SJCRH30 (cell line): Measurements from ENCODE around the gene COL7A1. TPM values are rescaled to one million over a fixed set of nuclear protein-coding genes. Genes with fewer than 3 reads are reported as not detected.

ENCODE experiments used
- DNase-seq, 2 experiments: peaks; one replicate each; pipeline ENCODE4 v3.0.0-alpha.2; 2015 to 2020
- H3K27ac ChIP-seq: fragments of 250-450 bp; sonication (Bioruptor Pico); 2 replicates; pipeline ENCODE4 v1.5.1; 2020; ENCODE audit warnings: mild to moderate bottlenecking, moderate library complexity
- H3K27me3 ChIP-seq: fragments of 250-450 bp; sonication (Bioruptor Pico); 2 replicates; pipeline ENCODE4 v1.5.1; 2020; ENCODE audit warnings: mild to moderate bottlenecking, moderate library complexity
- H3K36me3 ChIP-seq: fragments of 250-450 bp; sonication (Bioruptor Pico); 2 replicates; pipeline ENCODE4 v1.5.1; 2020; ENCODE audit warnings: mild to moderate bottlenecking, moderate library complexity
- H3K4me1 ChIP-seq: fragments of 250-450 bp; sonication (Bioruptor Pico); 2 replicates; pipeline ENCODE4 v1.5.1; 2020; ENCODE audit warnings: mild to moderate bottlenecking, moderate library complexity
- H3K4me3 ChIP-seq: fragments of 250-450 bp; sonication (Bioruptor Pico); 2 replicates; pipeline ENCODE4 v1.5.1; 2020; ENCODE audit warnings: mild to moderate bottlenecking, moderate library complexity
- H3K9me3 ChIP-seq: fragments of 250-450 bp; sonication (Bioruptor Pico); replicated peaks from 2 replicates; pipeline ENCODE4 v1.5.1; 2020; ENCODE audit warnings: mild to moderate bottlenecking, moderate library complexity
- total RNA-seq: library from RNA; depleted of rRNA; stranded (reverse); fragments of >200 nt; shearing (Covaris generic); gene quantifications from 2 replicates; pipeline ENCODE4 v1.2.3, GENCODE V29; 2014

COL7A1 gene
- total RNA-seq, 1 experiment from 2014 or later, result 2.0 TPM

DNA sequence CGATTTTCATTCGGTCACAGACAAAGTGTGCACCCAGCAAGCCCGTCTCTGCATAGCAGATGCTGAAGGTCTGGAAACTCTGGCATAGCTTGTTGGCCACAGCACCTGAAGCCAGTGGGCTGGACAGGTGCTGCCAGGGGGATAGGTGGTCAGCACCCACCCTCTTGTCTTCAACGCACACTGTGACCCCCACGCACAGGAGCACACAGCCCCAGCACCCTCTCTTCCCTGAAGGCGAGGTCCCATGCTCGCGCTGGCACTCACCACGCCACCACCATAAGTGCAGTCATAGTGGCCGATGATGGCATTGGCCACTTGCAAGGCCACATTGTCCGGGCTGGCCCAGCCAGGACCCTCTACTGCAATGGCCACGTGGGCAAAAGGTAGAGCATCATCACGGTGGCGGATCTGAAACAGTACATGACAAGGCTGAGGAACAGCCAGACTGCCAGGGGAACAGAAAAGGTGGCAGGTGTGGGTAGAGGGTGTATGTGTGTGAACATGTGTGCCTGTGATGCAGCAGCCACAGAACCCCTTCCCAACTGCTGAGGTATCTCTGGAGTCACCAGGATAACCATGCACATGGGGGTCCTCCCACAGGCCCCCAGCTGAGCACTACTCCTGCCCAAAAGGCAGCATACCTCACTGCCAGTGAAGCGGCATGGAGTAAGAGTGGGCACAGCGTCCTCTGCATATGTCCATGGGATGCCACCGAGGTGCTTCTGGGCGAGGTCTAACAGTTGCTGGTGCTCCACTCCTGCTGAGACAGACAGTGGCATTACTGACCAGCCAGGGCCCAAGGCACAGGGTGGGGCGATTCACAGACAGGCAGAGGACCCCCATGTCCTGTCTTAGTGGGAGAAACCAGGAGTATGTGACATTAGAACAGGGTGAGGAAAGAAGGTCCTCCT is 5.8 kb upstream of the COL7A1 start:
- no peak overlapping the region for H3K4me3 ChIP-seq
- peaks cover 31% of the 10 kb centered on the region for H3K4me1 ChIP-seq
- no peak for DNase-seq
- H3K27ac ChIP-seq, result no peak overlapping the region
- no peaks in the 10 kb centered on the region for H3K9me3 ChIP-seq
- H3K36me3 ChIP-seq, result peaks cover 45% of the 10 kb centered on the region
- H3K27me3 ChIP-seq, result no peaks in the 10 kb centered on the region

DNA sequence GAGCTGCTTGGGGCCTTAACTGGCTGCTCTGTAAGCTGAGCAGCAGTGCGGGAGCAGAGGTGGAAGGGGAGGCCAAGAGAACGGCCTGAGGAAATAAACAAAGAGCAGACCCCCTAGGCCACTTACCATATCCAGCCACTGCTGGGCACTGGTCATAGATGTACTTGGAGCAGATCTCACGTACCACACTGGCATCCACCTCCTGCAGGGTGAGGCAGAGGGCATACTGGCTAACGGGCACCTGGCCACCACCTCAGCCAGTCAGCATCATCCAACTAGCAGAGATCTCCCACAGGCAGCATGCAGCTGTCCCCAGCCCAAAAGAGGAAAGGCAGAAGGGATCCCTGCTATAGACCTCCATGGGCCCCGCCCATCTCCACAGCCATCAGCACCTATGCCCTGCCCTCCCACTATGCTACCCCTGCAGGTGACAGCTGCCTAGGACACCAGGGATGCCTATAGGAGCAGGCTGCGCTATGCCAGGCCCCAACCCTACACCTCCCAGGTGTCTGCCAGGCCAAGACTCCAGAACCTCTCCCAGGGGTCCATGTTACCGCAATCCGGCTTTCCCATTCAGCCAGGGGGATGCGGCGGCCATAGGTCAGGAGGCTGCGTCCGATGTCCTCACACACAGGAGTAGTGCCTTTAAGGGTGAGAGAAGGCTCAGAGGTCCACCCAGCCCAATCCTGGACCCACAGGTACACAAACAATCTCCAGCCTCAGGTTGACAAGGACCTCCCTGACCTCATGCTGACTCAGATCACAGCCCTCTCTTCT is 4.6 kb upstream of the COL7A1 start:
- Histone ChIP-seq H3K4me1 (peaks cover 40% of the 10 kb centered on the region), H3K36me3 (peaks cover 32% of the 10 kb centered on the region), H3K27ac (no peak overlapping the region), H3K9me3 (no peaks in the 10 kb centered on the region), H3K27me3 (no peaks in the 10 kb centered on the region), H3K4me3 (no peak overlapping the region)
- DNase-seq, result no peak

DNA sequence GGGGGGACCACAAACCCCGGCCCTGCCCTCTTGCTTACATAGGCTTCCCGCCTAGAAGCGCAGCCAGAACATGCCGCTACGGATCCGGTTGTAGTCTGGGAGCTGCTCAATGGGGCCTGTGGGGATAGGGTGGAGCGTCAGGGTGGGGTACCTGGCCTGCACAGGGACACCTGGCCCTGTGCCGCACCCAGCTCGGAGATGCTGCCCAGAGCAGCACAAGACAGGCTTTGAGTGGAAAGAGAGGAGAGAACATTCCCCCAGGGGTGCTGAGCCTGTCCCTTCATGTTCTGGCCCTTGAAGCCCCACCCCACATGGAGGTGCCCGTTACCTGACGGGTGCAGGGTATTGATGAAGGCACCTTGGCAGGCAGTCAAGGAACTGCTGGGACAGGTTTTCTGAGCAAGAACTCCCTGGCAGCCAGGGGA is 4.0 kb upstream of the COL7A1 start:
- H3K9me3 ChIP-seq, result no peaks in the 10 kb centered on the region
- H3K4me1 ChIP-seq, result peaks cover 40% of the 10 kb centered on the region
- H3K4me3 ChIP-seq, result no peak overlapping the region
- no peaks in the 10 kb centered on the region for H3K27me3 ChIP-seq
- H3K36me3 ChIP-seq, result peaks cover 26% of the 10 kb centered on the region
- no peak overlapping the region; the same call in 1 of the 2 replicates for H3K27ac ChIP-seq
- DNase-seq, result no peak

DNA sequence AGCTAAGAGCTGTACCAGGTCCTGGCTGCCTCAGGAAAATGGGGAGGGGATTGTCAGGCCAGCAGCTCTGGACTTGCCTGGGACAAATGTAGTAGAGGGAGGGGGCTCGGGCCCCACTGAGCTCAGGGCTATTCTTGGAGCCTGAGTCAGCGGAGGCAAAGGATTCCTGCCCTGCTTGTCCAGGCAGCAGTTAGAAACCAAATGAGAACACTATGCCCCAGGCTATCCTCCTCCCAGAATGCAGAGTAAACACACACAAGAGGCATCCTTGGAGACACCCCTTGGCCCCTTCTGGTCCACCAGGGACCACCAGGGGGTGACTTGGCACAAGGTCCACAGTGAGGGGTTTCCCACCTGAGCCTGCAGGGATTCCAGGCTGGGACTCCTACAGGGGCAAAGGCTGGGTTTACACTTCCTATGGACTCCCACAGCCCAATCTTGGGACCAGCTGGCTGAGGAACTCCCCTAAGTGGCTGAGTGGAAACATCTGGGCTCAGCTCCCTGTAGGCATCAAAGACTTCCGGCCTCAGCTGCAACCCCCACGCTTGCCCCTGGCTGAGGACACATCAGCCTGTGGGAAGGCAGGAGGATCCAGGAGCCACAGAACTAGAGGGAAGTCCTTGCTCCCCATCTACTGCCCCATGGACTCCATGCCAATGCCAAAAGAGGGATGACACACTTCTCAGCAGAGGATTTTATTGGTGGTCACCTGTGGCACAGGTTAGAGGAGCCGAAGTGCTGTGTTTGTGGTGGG is 3.4 kb upstream of the COL7A1 start:
- Histone ChIP-seq H3K36me3 (peaks cover 22% of the 10 kb centered on the region), H3K4me1 (peaks cover 40% of the 10 kb centered on the region), H3K27ac (peak overlapping the region; percentile 44), H3K4me3 (no peak overlapping the region), H3K27me3 (no peaks in the 10 kb centered on the region), H3K9me3 (no peaks in the 10 kb centered on the region)
- DNase-seq, result peak; percentile 63 to 70

DNA sequence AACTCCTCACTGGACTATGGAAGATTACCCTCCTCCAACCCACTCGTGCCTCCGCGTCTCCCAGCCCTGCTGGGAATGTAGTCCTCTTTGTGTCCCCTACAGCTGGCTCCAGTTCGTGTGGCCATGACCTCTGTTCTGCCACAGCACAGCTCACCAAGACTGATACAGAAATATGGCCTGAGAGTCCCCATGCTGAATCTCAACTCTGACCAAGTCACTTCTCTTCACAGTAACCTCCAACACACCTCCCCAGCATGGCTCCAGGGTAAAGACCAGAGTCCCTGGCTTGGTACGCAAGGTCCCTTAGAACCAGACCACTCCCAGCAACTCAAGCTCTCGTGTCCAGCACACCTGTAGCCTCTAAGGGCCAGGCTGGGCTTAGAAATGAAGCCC is 2.3 kb upstream of the COL7A1 start:
- no peak overlapping the region for H3K27ac ChIP-seq
- H3K9me3 ChIP-seq, result no peaks in the 10 kb centered on the region
- peaks cover 40% of the 10 kb centered on the region for H3K4me1 ChIP-seq
- H3K4me3 ChIP-seq, result no peak overlapping the region
- peaks cover 22% of the 10 kb centered on the region for H3K36me3 ChIP-seq
- DNase-seq, result no peak
- H3K27me3 ChIP-seq, result no peaks in the 10 kb centered on the region

DNA sequence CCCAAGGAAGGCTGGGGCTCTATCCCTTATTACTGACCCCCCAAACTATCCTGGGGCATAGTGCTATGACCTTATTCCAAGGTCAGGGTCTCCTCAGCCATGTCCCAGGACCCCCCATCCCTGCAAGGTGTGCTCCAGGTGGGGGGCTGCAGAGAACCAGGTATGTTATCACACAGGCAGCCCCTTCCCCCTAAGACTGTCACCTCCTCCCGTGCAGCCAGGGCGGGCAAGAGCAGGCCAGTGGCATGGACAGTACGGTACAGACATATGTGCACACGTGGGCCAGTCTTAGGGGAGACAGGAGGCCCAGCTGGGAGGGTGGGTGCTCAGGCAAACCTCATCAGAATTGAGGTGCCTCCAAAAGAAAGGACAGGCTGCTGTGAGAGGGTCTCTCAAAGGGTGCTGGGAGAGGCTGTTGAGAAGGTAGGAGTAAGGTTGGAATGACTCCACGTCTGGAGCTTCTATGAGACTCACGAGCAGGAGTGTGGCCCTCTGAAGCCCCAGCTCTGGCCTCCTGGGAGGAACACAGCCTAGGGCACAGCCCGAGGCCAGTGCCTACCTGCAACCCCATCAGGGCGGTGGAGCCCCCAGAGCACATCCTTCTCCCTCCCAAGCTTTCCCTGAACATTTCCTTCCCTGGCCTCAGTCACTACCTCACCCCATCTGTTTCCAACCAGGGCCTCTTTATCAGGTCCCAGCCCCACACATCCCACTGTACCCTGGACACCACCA is 1.7 kb upstream of the COL7A1 start:
- Histone ChIP-seq H3K36me3 (peaks cover 22% of the 10 kb centered on the region), H3K4me3 (no peak overlapping the region), H3K27ac (peak overlapping the region; percentile 17), H3K27me3 (no peaks in the 10 kb centered on the region), H3K9me3 (no peaks in the 10 kb centered on the region), H3K4me1 (peaks cover 40% of the 10 kb centered on the region)
- no peak for DNase-seq

DNA sequence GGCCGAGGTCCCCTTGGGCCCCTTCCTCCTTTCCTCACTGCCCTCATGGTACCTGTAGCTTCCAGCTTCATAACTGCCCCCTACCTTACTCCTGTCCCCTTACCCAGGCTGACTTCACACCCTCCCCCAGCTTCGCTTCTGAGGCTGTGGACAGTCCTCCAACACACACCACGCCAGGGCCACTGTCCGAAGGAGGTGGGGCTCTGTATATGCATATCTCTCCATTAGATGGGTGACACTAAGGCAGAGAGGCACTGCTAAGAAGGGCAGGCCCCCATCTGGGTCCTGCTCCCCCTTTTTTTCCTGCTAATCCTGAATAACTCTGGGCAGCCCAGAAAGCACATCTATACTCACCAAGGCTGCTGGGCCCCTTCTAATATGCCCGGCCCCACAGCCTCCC is 1.0 kb upstream of the COL7A1 start:
- H3K36me3 ChIP-seq, result peaks cover 17% of the 10 kb centered on the region
- H3K4me1 ChIP-seq, result peaks cover 40% of the 10 kb centered on the region
- DNase-seq, result no peak
- H3K9me3 ChIP-seq, result no peaks in the 10 kb centered on the region
- no peak overlapping the region for H3K4me3 ChIP-seq
- no peaks in the 10 kb centered on the region for H3K27me3 ChIP-seq
- peak overlapping the region; percentile 17 for H3K27ac ChIP-seq

DNA sequence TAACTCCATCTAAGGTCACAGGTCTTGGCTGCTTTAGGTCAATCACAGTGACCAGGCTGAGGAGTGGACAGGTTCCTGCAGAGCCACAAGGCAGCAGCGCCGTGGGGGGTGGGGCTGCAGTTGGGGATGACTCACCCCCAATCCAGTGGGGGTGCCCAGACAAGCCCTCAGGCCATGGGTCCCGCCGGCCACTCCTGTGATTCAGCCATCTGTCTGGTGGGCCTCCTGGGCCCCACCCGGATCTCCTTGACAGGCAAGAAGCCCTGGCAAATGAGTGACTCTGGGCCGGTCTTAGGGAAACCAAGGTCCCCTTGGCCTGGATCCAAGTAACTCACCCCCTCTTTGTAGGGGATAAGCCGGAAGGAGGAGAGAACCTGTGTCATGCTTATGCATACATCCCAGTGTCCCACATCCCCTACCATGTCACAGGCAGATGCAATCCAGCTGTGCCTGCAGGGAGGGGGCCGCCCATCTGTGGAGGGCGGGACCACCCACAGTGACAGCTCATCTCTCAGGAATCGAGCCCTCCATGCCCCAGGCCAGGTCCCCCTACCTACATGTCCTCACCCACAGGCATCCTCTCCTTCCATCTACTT is 495 bp upstream of the COL7A1 start:
- Histone ChIP-seq H3K27ac (peak overlapping the region; percentile 17), H3K4me3 (no peak overlapping the region)

DNA sequence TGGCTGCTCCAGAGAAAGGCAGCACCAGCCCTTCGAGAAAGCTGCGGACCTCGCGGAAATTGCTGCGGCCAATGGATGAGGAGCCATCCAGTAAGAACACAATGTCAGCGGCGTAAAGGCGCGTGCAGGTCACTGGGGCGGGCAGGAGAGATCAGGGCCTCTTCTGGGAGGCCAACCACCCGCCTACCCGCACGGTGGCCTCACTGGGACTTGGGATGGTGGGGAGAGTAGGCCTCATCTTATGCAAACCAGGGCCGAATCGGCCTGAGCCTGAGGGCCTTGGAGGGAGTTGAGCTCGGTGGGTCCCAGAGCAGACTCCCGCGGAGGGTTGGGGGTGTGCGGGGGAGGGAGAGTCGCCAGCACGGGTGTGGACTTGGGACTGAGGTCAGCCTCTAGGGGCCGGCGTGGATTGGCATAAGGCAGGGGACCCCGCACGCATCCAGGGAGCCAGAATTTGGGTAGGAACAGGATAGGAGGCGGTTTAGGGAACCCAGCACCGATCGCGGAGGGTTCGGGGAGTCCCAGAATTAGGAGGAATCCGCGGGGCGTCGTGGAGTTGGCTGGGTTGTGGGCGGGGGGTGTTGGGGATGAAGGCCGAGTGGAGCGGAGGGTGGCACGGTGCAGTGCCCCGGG is 596 bp downstream of the COL7A1 start:
- Histone ChIP-seq H3K9me3 (no peaks in the 10 kb centered on the region), H3K4me3 (no peak overlapping the region), H3K4me1 (peaks cover 39% of the 10 kb centered on the region), H3K36me3 (peaks cover 10% of the 10 kb centered on the region), H3K27ac (no peak overlapping the region; the same call in 1 of the 2 replicates), H3K27me3 (no peaks in the 10 kb centered on the region)
- DNase-seq, result no peak

More for the DNA sequence above, 495 bp upstream of the COL7A1 start:
- Histone ChIP-seq H3K4me1 (peaks cover 40% of the 10 kb centered on the region), H3K27me3 (no peaks in the 10 kb centered on the region), H3K36me3 (peaks cover 14% of the 10 kb centered on the region), H3K9me3 (no peaks in the 10 kb centered on the region)
- DNase-seq, result peak; percentile 87 to 92

DNA sequence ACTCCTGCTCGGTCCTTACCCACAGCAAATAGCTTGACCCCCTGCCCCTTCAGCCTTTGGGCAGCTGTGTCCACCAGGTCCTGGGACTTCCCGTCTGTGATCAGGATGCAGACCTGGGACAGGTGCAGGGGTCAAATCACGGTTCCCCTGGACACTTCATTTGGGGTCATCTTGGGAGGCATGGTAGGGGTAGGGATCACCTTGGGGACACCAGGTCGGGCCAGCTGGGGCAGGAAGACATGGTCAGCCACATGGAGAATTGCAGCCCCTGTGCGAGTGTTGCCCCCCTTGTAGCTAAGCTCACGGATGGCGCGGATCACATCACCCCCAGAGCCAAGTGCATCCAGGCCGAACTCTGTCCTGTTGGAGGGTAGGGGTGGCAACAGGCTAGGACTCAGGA is 1.8 kb downstream of the COL7A1 start:
- Histone ChIP-seq H3K9me3 (no peaks in the 10 kb centered on the region), H3K4me3 (no peak overlapping the region), H3K27ac (no peak overlapping the region), H3K27me3 (no peaks in the 10 kb centered on the region), H3K4me1 (peaks cover 27% of the 10 kb centered on the region), H3K36me3 (peaks cover 3% of the 10 kb centered on the region; the same call in 1 of the 2 replicates)
- DNase-seq, result no peak

DNA sequence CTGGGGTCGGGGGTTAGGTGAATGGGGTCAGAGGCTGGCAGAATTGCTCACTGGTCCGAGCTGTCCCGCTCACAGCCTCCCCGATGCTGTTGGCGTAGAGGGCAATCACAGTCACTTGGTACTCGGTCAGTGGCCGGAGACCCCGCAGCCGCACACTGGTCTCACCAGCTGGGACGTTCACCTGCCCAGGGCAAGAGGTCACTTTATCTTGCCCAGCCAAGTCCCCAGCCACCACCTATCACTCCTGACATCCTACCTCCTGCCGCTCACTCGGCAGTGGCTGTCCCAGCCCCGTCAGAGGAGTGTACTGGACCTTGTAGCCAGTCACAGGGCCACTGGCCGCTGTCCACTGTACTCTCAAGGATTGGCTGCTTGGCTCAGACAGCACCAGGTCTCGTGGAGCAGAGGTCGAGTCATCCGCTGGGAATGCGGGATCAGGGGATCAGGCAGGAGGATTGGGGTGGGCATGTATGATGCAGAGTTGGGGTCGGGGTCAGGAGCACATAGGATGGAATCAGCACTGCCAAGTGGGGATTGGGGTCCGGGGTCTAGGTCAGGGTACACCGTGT is 2.5 kb downstream of the COL7A1 start:
- Histone ChIP-seq H3K27me3 (no peaks in the 10 kb centered on the region), H3K27ac (no peak overlapping the region), H3K36me3 (peaks cover 3% of the 10 kb centered on the region; the same call in 1 of the 2 replicates), H3K4me3 (no peak overlapping the region), H3K9me3 (no peaks in the 10 kb centered on the region), H3K4me1 (peaks cover 20% of the 10 kb centered on the region)
- no peak for DNase-seq

DNA sequence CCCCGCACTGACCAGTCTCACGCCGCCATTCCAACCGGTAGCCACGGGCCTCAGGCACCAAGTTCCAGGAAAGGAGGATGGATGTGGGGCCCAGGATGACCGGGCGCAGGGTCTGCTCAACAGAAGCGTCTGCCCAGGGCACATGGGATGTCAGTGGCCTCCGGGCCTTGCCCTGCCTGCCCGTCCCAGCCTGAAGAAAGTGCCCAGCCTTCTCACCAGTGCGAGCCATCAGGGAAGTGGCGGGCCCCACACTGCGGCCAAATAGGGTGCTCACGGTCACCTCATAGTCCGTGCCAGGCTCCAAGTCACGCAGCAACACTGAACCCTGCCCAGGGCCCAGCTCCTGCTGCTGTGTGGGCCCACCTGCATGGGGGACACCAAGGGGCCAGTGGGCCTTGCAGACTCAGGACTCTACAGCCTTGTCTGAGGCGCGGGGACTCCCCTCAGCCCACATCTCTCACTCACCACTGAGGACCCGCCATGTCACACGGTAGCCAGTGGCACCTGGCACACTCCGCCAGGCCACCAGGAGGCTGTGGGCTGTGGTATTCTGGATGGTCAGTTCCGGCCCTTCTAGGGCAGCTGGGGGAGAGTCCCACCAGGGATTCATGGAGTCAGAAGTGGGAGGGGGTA is 3.1 kb downstream of the COL7A1 start:
- Histone ChIP-seq H3K9me3 (no peaks in the 10 kb centered on the region), H3K27me3 (no peaks in the 10 kb centered on the region), H3K36me3 (peaks cover 3% of the 10 kb centered on the region; the same call in 1 of the 2 replicates), H3K4me3 (no peak overlapping the region), H3K27ac (no peak overlapping the region), H3K4me1 (peaks cover 19% of the 10 kb centered on the region)
- DNase-seq, result no peak

DNA sequence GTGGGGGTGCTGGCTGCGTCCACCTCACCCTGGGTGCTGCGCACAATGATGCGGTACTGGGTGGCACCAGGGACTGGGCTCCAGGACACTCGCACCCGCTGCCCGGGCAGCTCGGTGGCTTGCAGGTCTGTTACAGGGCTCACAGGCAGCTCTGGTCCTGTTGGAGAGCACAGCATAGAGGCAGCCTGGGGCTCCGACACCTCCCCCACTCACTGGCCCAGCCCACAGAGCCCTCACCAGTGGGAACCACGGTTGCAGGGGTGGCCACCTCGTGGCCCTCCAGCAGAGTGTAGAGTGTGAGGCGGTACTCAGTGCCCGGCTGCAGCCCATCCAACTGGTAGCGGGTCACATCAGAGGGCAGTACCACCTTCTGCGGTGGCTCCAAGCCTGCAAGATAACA is 3.7 kb downstream of the COL7A1 start:
- H3K27me3 ChIP-seq, result no peaks in the 10 kb centered on the region
- DNase-seq, result no peak
- H3K4me3 ChIP-seq, result no peak overlapping the region
- H3K9me3 ChIP-seq, result no peaks in the 10 kb centered on the region
- H3K27ac ChIP-seq, result no peak overlapping the region
- H3K4me1 ChIP-seq, result peaks cover 14% of the 10 kb centered on the region
- H3K36me3 ChIP-seq, result no peaks in the 10 kb centered on the region; the same call in 1 of the 2 replicates
